ENCODE data around the gene TAF1D. TPM values are rescaled to one million over a fixed set of nuclear protein-coding genes. Genes with fewer than 3 reads are reported as not detected.

The TAF1D gene
- total RNA-seq, 4 donors from 2014 or later = 68.8 to 178 (median 116) TPM

GRCh38 chr11:93715797-93716396 lies 25.4 kb downstream of the TAF1D start:
- TF ChIP-seq POLR2A (IDR thresholded peaks at IDR 0.05) (no peak), CTCF (IDR thresholded peaks at IDR 0.05) (no peak)
- DNase-seq = no peak
- 83 to 95% methylated on average over 3 to 4 of the region's 4 CpGs for WGBS, 2 donors
- Histone ChIP-seq H3K4me1 (no peaks in the 10 kb centered on the region), H3K9me3 (no peaks in the 10 kb centered on the region), H3K27me3 (no peaks in the 10 kb centered on the region), H3K36me3 (peaks cover 0 to 82% (median 9%) of the 10 kb centered on the region in 3 donors), H3K4me3 (no peak overlapping the region), H3K27ac (no peak overlapping the region)
- intact Hi-C loops (cut with DNase I) = no loop called here

GRCh38 chr11:93712678-93713077 lies 28.6 kb downstream of the TAF1D start:
- Histone ChIP-seq H3K4me1 (no peaks in the 10 kb centered on the region), H3K9me3 (peaks cover 0 to 22% (median 0%) of the 10 kb centered on the region in 3 donors), H3K36me3 (peaks cover 0 to 96% (median 13%) of the 10 kb centered on the region in 3 donors), H3K27me3 (no peaks in the 10 kb centered on the region), H3K27ac (no peak overlapping the region), H3K4me3 (no peak overlapping the region)
- DNase-seq = no peak
- intact Hi-C loops (cut with DNase I) = no loop called here
- TF ChIP-seq CTCF (IDR thresholded peaks at IDR 0.05) = no peak
- TF ChIP-seq POLR2A (IDR thresholded peaks at IDR 0.05) = no peak

GRCh38 chr11:93710239-93710638 lies 31.1 kb downstream of the TAF1D start:
- H3K4me1 ChIP-seq = no peaks in the 10 kb centered on the region
- no peak for TF ChIP-seq POLR2A (IDR thresholded peaks at IDR 0.05)
- peaks cover 0 to 97% (median 18%) of the 10 kb centered on the region in 3 donors for H3K36me3 ChIP-seq
- H3K4me3 ChIP-seq = no peak overlapping the region
- no peak overlapping the region for H3K27ac ChIP-seq
- H3K27me3 ChIP-seq = no peaks in the 10 kb centered on the region
- DNase-seq = no peak
- 87 to 100% methylated on average over 1 of the region's 1 CpG for WGBS, 2 donors
- intact Hi-C loops (cut with DNase I) = no loop called here
- H3K9me3 ChIP-seq = peaks cover 0 to 22% (median 0%) of the 10 kb centered on the region in 3 donors

- TF ChIP-seq CTCF (IDR thresholded peaks at IDR 0.05) = no peak
- TF ChIP-seq POLR2A (IDR thresholded peaks at IDR 0.05) = no peak
- DNase-seq = no peak
- Histone ChIP-seq H3K4me1 (no peaks in the 10 kb centered on the region), H3K27ac (no peak overlapping the region), H3K4me3 (no peak overlapping the region), H3K27me3 (no peaks in the 10 kb centered on the region), H3K36me3 (peaks cover 0 to 98% (median 17%) of the 10 kb centered on the region in 3 donors), H3K9me3 (peaks cover 0 to 7% (median 0%) of the 10 kb centered on the region in 3 donors)
- WGBS, 2 donors = 100% methylated on average over 2 of the region's 2 CpGs
- intact Hi-C loops (cut with DNase I) = no loop called here
Observed at GRCh38 chr11:93704237-93704636, 37.1 kb downstream of the TAF1D start.

- Histone ChIP-seq H3K9me3 (no peaks in the 10 kb centered on the region), H3K4me1 (no peaks in the 10 kb centered on the region), H3K27ac (no peak overlapping the region), H3K36me3 (peaks cover 0 to 98% (median 19%) of the 10 kb centered on the region in 3 donors), H3K27me3 (no peaks in the 10 kb centered on the region), H3K4me3 (no peak overlapping the region)
- intact Hi-C loops (cut with DNase I) = no loop called here
- DNase-seq = no peak
- 88 to 95% methylated on average over 2 to 3 of the region's 3 CpGs for WGBS, 2 donors
- TF ChIP-seq POLR2A (IDR thresholded peaks at IDR 0.05) = no peak
- no peak for TF ChIP-seq CTCF (IDR thresholded peaks at IDR 0.05)
Observed at GRCh38 chr11:93700830-93701229, 40.5 kb downstream of the TAF1D start.

- DNase-seq = no peak
- TF ChIP-seq POLR2A (IDR thresholded peaks at IDR 0.05) = no peak
- TF ChIP-seq CTCF (IDR thresholded peaks at IDR 0.05) = no peak
- H3K4me3 ChIP-seq = no peak overlapping the region
- peaks cover 0 to 98% (median 22%) of the 10 kb centered on the region in 3 donors for H3K36me3 ChIP-seq
- H3K27ac ChIP-seq = no peak overlapping the region
- H3K27me3 ChIP-seq = no peaks in the 10 kb centered on the region
- no peaks in the 10 kb centered on the region for H3K9me3 ChIP-seq
- no peaks in the 10 kb centered on the region for H3K4me1 ChIP-seq
- intact Hi-C loops (cut with DNase I) = no loop called here
- 91 to 96% methylated on average over 4 of the region's 4 CpGs for WGBS, 2 donors
Observed at GRCh38 chr11:93697611-93698010, 43.7 kb downstream of the TAF1D start.

All from esophagus squamous epithelium (tissue), 5 donors.